HG02852 (cell line): Measurements from ENCODE around the gene GUCA2A.

Experiments
- ATAC-seq: cut with Tn5 transposase; IDR thresholded peaks from one replicate; pipeline ENCODE4 v1.9.1; 2021; ENCODE audit warnings: mild to moderate bottlenecking, moderate library complexity; ENCODE audit not compliant: unreplicated experiment

Gene GUCA2A

GRCh38 chr1:42177541-42177981 is 13.0 kb upstream of the GUCA2A start:
- no peak for ATAC-seq

- ATAC-seq: no peak
Measured at GRCh38 chr1:42176902-42177519, 12.5 kb upstream of the GUCA2A start.

DNA sequence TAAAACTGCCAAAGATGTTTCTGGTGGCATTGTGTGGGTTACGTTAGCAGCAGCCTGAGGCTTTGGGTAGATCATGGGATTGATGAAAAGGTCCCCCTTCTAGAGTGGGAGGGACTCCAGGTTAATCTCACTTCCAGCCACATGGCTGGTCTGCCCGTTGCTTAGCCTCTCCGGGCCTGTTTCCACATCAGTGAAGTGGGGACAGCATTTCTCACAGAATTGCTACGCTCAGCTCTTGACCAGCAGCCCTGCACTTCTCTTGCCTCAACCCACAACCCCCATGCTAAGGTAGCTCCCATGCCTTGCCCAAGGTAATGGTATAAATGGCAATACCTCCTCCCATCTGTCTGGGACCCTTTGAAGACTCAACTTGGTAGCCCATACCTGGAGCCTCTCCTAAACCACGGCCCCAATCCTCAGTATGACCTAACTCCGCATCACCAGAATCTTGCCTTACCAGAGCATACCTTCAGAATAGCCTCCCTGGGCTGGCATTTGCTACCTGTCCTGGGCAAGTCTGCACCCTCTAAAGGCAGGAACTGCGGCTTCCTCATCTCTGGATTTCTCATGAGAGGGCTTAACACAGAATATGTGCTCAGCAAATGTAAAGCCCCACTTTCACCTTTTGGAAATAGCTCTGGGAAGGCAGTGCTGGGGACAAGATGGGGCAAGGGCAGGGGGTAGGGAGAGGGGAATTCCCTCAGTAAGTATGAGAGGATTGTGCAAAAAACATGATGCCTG is 10.9 kb upstream of the GUCA2A start:
- ATAC-seq: no peak

- no peak for ATAC-seq
Measured at GRCh38 chr1:42173961-42174735, 9.6 kb upstream of the GUCA2A start.

DNA sequence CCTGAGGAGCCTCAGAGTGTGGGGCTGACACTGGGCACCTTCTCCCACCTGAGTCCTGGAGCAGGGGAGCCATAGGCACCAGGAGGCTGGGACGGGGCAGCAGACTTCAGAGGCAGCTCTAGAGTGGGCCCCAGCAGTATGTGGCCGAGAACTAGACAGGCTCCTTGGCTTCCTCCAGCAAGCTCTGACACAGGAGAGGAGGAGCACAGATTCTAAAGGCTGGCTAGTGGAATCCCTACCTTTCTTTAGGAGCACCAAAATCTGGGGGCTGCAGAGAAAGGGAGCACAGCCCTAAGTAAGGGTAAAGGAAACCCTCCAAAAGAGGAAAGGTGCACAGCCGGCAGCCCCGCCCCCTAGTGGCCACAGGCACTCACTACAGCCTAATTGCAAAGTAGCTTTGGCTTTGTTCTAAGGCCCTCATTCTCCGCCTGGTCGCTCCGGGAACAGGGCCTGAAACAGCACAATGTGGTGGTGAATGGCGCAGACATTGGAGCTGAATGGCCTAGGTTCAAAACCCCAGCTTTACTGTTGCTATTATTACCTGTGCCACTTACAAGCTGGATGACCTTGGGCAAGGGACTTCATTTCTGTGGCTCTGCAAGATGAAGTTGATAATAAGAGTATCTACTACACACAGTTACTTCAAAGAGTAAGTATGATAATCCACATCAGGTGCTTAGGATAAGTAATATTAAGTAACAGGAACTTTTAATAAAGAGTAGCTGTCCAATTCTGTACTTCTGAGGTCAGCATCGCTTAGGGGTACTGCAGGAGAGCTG is 8.8 kb upstream of the GUCA2A start:
- no peak for ATAC-seq

DNA sequence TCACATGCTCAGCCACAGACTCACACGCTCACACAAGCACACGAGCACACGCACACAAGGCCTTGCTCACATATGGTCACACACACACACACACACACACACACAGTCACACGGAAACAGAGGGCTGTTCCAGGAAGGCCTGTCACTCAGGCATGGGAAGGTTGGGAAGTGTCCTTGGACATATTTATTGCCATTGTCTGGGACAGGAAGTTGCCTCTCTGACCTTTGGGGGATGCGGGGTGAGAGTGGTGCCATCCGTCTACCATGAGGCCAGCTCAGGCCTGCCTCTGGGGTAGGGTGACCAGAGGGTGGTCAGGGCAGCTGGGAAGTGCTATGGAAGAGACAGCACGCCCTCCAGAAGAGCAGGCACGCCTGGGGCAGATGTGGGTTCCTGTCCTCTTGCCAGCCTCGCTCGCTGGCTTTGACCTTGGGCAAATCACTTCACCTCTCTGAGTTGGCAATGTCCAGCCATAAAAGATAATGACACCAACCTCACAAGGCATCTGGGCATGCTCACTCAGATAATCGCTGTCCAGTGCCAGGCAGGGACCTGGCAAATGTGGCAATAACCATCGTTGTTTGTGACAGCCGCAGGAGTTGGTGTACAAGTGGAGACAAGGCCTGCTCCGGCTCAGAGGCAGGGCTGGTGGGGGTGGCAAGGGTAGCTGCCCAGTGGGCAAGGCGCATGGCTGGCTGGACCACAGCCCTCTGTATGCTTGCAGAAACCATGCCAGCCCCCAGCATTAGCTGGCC is 8.0 kb upstream of the GUCA2A start:
- no peak for ATAC-seq

GRCh38 chr1:42171679-42172266 is 7.2 kb upstream of the GUCA2A start:
- no peak for ATAC-seq

GRCh38 chr1:42170779-42171621 is 6.5 kb upstream of the GUCA2A start:
- no peak for ATAC-seq

GRCh38 chr1:42168763-42169162 is 4.2 kb upstream of the GUCA2A start:
- ATAC-seq: no peak

DNA sequence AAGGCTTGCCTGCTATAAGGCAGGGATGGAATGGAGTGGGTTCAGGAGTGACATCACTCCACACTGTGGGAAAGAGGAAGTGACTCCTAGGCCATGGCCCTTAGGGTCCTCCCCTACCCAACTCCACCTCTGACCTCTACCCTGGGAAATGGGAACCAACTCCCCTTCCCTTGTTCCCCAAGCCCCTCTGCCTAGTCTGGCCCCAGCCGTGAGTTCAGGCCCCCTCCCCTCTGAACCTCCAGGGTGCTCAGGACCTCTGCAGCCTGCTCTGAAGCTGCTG is 3.8 kb upstream of the GUCA2A start:
- no peak for ATAC-seq

DNA sequence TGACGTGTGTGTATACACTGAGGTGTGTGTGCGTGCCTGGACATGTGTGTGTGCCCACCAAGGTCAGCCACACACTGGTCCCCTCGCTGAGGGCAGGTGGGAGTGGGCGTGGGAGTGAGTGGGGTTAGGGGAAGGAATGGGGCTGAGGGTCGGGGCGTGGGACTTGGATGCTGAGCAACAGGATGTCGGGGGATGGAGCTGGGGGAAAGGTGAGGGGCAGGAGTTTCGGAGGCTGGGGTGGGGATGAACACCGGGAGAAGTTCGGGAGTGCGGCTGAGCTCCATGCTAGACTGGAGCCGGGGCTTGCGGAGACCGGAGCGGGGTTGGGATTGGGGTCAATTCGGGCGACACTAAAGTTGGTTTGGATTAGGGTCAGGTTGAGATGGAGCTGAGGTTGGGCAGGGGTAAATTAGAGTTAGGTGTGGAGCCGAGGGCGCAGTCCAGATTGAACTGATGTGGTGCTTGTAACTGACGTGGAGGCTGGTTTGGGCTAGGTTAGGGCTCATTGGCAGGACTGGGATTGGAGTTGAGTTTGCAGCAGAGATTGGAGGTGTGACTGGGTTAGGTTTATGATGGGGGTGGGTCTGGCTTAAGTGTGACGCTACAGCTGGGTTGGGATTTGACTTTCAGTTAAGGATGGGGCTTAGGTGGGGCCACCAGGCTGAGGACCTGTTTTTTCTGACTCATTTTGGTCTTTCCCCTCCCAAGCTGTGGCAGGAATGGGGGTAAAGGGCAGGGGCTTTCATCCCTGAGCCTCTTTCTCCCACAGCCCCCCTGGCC is 3.3 kb upstream of the GUCA2A start:
- no peak for ATAC-seq

- ATAC-seq: no peak
Measured at GRCh38 chr1:42165511-42166210, 1.1 kb upstream of the GUCA2A start.

DNA sequence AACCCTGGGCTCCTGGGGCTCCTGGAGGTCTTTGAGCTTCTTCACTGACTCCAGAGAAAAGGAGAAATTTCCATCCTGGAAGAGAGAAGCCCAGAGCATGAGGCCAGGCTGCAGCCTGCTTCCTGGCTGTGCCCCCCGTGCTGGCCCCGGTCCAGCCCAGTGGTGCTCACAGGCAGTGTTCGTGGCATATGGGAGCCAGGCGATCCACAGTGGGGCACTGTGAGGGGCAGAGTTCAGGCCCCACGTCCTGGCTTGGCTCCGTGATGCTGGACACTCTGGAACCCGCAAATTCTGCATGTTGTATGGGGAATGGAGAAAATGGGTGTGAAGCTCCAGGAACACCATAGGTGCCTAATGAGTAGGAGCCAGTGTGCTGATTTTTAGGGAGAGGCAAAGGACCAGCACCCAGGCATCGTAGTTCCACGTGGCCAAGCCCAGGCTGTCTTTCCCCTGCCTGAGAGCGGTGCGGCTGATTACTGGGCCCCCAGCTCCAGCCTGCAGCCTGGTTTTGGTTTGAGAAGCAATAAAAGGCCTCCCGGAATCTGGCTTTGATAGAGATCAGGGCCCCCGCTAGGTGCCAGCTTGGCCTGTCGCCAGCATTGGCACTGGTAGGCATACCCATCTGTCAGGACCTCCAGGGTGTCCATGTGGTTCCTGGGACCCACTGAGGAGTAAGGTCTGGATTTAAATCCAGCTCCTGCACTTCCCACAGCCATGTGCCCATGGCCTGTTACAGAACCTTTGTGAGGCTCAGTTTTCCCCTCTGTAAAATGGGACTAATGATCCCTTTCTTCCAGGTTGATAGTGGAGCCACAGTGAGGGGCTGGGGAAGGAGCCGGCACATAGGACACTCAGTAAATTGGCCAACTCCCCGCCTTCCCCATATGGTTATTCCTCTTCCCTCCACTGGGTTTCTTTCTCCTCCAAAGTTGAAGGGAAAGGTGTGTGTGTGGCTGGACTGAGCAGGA is 725 bp downstream of the GUCA2A start:
- ATAC-seq: no peak

DNA sequence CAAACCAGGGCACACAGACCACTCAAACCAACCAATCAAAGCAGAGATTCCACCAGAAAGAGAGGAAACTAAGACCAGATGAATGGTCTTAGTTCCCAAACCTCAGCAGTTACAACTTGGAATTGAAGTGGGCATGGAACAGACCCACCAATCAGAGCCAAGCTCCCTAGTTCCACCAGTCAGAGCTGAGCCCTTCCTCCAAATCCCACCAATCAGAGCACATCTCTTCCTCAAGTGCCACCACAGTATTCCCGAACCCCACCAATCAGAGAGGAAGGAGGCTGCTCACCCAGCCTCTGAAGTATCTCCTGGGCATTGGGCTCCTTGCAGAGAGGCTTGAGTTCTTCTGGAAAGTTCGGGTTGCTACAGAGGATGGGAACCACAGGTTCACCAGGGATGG is 1.4 kb downstream of the GUCA2A start:
- no peak for ATAC-seq

GRCh38 chr1:42162181-42162580 is 2.4 kb downstream of the GUCA2A start:
- no peak for ATAC-seq

DNA sequence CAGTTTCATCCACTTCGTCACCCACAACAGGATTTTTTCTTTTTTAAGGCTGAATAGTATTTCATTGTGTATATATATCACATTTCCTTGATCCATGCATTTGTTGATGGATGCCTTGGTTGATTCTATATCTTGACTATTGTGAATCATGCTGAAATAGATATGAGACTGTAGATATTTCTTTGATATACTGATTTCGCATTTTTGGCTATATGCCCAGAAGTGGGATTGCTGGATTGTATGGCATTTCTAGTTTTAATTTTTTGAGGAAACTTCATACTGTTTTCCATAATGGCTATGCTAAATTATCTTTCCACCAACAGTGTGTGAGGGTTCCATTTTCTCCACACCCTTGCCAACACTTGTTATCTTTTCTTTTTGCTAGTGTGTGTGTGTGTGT is 6.4 kb downstream of the GUCA2A start:
- ATAC-seq: no peak

DNA sequence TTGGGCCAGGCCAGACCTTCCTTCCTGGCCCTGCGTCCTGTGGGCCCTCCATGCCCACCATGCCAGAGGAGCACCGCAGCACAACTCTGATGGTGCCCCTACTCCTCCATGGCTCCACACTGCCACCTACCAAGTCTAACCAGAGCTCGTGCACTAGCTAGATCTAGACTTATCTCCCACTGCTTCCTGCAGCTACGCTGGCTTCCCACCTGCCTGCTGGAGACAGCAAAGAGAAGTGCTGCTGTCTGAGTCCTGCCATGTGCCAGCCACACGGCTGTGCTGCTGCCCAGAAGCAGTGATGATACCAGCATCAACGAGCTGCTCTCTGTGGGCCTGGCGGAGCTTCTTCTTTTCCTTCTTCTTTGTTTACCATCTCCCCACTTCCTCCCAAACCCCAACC is 6.9 kb downstream of the GUCA2A start:
- no peak for ATAC-seq
